ENCODE measurements around the gene EXOC6B. TPM values are rescaled to one million over a fixed set of nuclear protein-coding genes. Genes with fewer than 3 reads are reported as not detected.

The EXOC6B gene
- polyA plus RNA-seq, 3 donors = 3.2 to 8.2 (median 8.0) TPM

- WGBS, 3 donors = 53 to 57% (median 55%) methylated on average over 4 of the region's 4 CpGs
- H3K27ac ChIP-seq (ENCODE audit: low read depth, low read length) = no peak overlapping the region
Measured at GRCh38 chr2:72755647-72756423, 70.0 kb downstream of the EXOC6B start.

- no peak overlapping the region for H3K27ac ChIP-seq (ENCODE audit: low read depth, low read length)
- WGBS, 3 donors = 85 to 93% (median 93%) methylated on average over 3 of the region's 3 CpGs
Measured at GRCh38 chr2:72754628-72755320, 71.1 kb downstream of the EXOC6B start.

- 96 to 98% (median 97%) methylated on average over 3 of the region's 3 CpGs for WGBS, 3 donors
- H3K27ac ChIP-seq (ENCODE audit: low read depth, low read length) = no peak overlapping the region
Measured at GRCh38 chr2:72750977-72751639, 74.7 kb downstream of the EXOC6B start.

GRCh38 chr2:72750466-72750865 lies 75.4 kb downstream of the EXOC6B start:
- H3K27ac ChIP-seq (ENCODE audit: low read depth, low read length) = no peak overlapping the region
- 72 to 97% (median 85%) methylated on average over 1 of the region's 1 CpG for WGBS, 3 donors

- WGBS, 3 donors = 44 to 76% (median 54%) methylated on average over 1 of the region's 1 CpG
- H3K27ac ChIP-seq (ENCODE audit: low read depth, low read length) = no peak overlapping the region
Measured at GRCh38 chr2:72747344-72747743, 78.5 kb downstream of the EXOC6B start.

GRCh38 chr2:72745679-72746368 lies 80.0 kb downstream of the EXOC6B start:
- WGBS, 3 donors = 18 to 28% (median 27%) methylated on average over 2 of the region's 2 CpGs
- no peak overlapping the region for H3K27ac ChIP-seq (ENCODE audit: low read depth, low read length)

GRCh38 chr2:72744049-72744448 lies 81.8 kb downstream of the EXOC6B start:
- no peak overlapping the region for H3K27ac ChIP-seq (ENCODE audit: low read depth, low read length)

- H3K27ac ChIP-seq (ENCODE audit: low read depth, low read length) = no peak overlapping the region
- 74 to 94% (median 86%) methylated on average over 2 of the region's 2 CpGs for WGBS, 3 donors
Measured at GRCh38 chr2:72743481-72743880, 82.4 kb downstream of the EXOC6B start.

GRCh38 chr2:72738096-72738495 lies 87.7 kb downstream of the EXOC6B start:
- H3K27ac ChIP-seq (ENCODE audit: low read depth, low read length) = no peak overlapping the region

- 88 to 92% (median 89%) methylated on average over 2 of the region's 2 CpGs for whole genome bisulfite sequencing, 3 donors
- H3K27ac ChIP-seq (ENCODE audit: low read depth, low read length) = no peak overlapping the region
Measured at GRCh38 chr2:72734432-72734831, 91.4 kb downstream of the EXOC6B start.

GRCh38 chr2:72731116-72731515 lies 94.7 kb downstream of the EXOC6B start:
- no peak overlapping the region for H3K27ac ChIP-seq (ENCODE audit: low read depth, low read length)
- WGBS, 3 donors = 79 to 93% (median 83%) methylated on average over 2 of the region's 2 CpGs

GRCh38 chr2:72727356-72727755 lies 98.5 kb downstream of the EXOC6B start:
- no peak overlapping the region for H3K27ac ChIP-seq (ENCODE audit: low read depth, low read length)
- WGBS, 3 donors = 94 to 98% (median 96%) methylated on average over 4 of the region's 4 CpGs

GRCh38 chr2:72723769-72724370 lies 102.0 kb downstream of the EXOC6B start:
- WGBS, 3 donors = 41 to 83% (median 81%) methylated on average over 3 of the region's 3 CpGs
- H3K27ac ChIP-seq (ENCODE audit: low read depth, low read length) = no peak overlapping the region

GRCh38 chr2:72722492-72723070 lies 103.3 kb downstream of the EXOC6B start:
- WGBS, 3 donors = 59 to 81% (median 70%) methylated on average over 3 of the region's 3 CpGs

GRCh38 chr2:72719416-72719815 lies 106.4 kb downstream of the EXOC6B start:
- 63 to 82% (median 74%) methylated on average over 4 of the region's 4 CpGs for WGBS, 3 donors

More at GRCh38 chr2:72722492-72723070, 103.3 kb downstream of the EXOC6B start:
- H3K27ac ChIP-seq (ENCODE audit: low read depth, low read length) = no peak overlapping the region

GRCh38 chr2:72718876-72719275 lies 107.0 kb downstream of the EXOC6B start:
- no peak overlapping the region for H3K27ac ChIP-seq (ENCODE audit: low read depth, low read length)

More at GRCh38 chr2:72719416-72719815, 106.4 kb downstream of the EXOC6B start:
- H3K27ac ChIP-seq (ENCODE audit: low read depth, low read length) = no peak overlapping the region

GRCh38 chr2:72716601-72717000 lies 109.2 kb downstream of the EXOC6B start:
- no peak overlapping the region for H3K27ac ChIP-seq (ENCODE audit: low read depth, low read length)
- WGBS, 3 donors = 22 to 46% (median 42%) methylated on average over 2 of the region's 2 CpGs

GRCh38 chr2:72713857-72714256 lies 112.0 kb downstream of the EXOC6B start:
- no peak overlapping the region for H3K27ac ChIP-seq (ENCODE audit: low read depth, low read length)

Data from adipose tissue (tissue), 3 donors.